Measurements from ENCODE around the gene ALDH1L1.

GRCh38 chr3:126130981-126131745, 49.2 kb downstream of the ALDH1L1 start:
- TF ChIP-seq CTCF (IDR thresholded peaks at IDR 0.05; ENCODE audit: control extremely low read depth in 1 of 3, insufficient read depth in 1 of 3, low read depth in 1 of 3, low read length in 3 of 3) (no peak), POLR2AphosphoS5 (IDR thresholded peaks at IDR 0.05; ENCODE audit: low read depth, low read length) (no peak), POLR2A (IDR thresholded peaks at IDR 0.05; ENCODE audit: control extremely low read depth in 1 of 2, low read depth in 2 of 2, low read length in 2 of 2) (no peak), EZH2 (IDR thresholded peaks at IDR 0.05; ENCODE audit: low read depth, low read length, severe bottlenecking) (no peak)
